C4-2B (cell line): Measurements from ENCODE around the gene GPR61.
A peak's percentile ranks its signal among the peaks of the same experiment; 100 is the strongest.

ENCODE experiments used
- H3K27ac ChIP-seq: fragments of 450-650 bp; 2 replicates; pipeline ENCODE4 v1.5.1; 2017
- ZFX ChIP-seq: fragments of 450-650 bp; IDR thresholded peaks from 2 replicates; pipeline ENCODE4 v1.6.1; 2017
- TF ChIP-seq, protein P1 (sequence below): fragments of 450-650 bp; conservative IDR thresholded peaks from 2 replicates; pipeline ENCODE4 v1.5.1; 2017; ENCODE audit warnings: mild to moderate bottlenecking

The GPR61 gene

DNA sequence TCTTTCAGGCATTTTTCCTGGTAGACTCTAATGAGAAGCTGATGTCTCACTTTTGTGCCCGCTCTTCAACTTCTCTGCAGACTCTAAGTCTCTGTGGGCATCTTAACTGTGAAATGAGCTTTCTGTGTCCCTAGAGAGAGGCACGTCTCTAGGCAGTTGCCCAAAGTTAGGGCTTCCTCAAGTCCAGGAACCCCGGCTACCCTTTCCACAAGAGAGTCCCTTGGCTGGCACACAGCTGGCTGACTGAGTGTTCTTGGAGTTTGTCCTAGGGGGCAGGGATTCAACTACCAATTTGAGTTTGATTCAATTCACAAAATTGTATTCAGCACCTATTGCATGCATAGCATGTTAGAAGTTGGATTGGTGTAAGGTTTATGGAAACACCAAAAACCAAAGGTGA is 1.4 kb downstream of the GPR61 start:
- no peak overlapping the region for H3K27ac ChIP-seq
- no peak for TF ChIP-seq ZFX
- TF ChIP-seq, protein P1, sequence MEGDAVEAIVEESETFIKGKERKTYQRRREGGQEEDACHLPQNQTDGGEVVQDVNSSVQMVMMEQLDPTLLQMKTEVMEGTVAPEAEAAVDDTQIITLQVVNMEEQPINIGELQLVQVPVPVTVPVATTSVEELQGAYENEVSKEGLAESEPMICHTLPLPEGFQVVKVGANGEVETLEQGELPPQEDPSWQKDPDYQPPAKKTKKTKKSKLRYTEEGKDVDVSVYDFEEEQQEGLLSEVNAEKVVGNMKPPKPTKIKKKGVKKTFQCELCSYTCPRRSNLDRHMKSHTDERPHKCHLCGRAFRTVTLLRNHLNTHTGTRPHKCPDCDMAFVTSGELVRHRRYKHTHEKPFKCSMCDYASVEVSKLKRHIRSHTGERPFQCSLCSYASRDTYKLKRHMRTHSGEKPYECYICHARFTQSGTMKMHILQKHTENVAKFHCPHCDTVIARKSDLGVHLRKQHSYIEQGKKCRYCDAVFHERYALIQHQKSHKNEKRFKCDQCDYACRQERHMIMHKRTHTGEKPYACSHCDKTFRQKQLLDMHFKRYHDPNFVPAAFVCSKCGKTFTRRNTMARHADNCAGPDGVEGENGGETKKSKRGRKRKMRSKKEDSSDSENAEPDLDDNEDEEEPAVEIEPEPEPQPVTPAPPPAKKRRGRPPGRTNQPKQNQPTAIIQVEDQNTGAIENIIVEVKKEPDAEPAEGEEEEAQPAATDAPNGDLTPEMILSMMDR, result no peak

DNA sequence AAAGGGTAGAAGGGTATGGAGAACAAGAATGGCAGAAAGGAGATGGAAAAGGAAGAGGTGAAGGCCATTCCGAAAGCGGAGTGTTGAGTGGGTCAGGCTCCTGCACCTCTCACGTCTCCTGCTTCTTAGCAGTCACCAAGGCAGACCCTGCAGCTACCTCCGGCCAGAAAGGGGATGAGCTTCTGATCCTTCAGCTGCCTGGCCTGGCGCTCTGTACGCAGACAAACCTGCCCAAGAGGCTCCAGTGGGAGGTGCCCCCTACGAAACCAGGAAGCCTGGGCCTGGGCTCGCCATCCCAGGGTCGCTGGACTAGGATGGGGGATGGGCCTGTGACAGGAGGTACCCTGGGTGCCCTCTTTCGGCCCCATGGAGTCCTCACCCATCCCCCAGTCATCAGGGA is 3.0 kb downstream of the GPR61 start:
- TF ChIP-seq ZFX, result no peak
- TF ChIP-seq, protein P1, result no peak
- H3K27ac ChIP-seq, result no peak overlapping the region

DNA sequence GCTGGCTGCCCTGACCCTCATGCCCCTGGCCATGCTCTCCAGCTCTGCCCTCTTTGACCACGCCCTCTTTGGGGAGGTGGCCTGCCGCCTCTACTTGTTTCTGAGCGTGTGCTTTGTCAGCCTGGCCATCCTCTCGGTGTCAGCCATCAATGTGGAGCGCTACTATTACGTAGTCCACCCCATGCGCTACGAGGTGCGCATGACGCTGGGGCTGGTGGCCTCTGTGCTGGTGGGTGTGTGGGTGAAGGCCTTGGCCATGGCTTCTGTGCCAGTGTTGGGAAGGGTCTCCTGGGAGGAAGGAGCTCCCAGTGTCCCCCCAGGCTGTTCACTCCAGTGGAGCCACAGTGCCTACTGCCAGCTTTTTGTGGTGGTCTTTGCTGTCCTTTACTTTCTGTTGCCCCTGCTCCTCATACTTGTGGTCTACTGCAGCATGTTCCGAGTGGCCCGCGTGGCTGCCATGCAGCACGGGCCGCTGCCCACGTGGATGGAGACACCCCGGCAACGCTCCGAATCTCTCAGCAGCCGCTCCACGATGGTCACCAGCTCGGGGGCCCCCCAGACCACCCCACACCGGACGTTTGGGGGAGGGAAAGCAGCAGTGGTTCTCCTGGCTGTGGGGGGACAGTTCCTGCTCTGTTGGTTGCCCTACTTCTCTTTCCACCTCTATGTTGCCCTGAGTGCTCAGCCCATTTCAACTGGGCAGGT is 3.8 kb downstream of the GPR61 start:
- no peak overlapping the region for H3K27ac ChIP-seq
- TF ChIP-seq, protein P1, result no peak
- no peak for TF ChIP-seq ZFX

DNA sequence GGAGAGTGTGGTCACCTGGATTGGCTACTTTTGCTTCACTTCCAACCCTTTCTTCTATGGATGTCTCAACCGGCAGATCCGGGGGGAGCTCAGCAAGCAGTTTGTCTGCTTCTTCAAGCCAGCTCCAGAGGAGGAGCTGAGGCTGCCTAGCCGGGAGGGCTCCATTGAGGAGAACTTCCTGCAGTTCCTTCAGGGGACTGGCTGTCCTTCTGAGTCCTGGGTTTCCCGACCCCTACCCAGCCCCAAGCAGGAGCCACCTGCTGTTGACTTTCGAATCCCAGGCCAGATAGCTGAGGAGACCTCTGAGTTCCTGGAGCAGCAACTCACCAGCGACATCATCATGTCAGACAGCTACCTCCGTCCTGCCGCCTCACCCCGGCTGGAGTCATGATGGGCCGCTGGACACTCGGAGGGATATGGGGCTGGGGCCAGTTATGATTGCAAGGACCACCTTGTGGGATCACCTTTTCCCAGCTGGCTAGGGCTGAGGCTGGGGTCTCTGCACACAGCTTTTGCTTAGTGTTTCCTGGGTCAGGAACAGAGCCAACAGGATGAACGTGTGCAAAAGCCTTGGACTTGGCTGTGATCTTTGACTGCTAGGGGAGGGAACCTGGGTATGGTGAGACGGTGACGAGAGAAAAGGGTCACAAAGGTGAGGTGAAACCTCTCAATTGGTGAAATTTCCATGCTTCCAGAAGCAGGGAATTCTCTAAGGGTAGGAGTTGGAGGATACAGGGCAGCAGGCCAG is 4.5 kb downstream of the GPR61 start:
- H3K27ac ChIP-seq, result no peak overlapping the region
- TF ChIP-seq, protein P1, result no peak
- no peak for TF ChIP-seq ZFX

GRCh38 chr1:109546311-109547109 is 6.8 kb downstream of the GPR61 start:
- no peak overlapping the region; the same call in 1 of the 2 replicates for H3K27ac ChIP-seq
- TF ChIP-seq ZFX, result no peak
- TF ChIP-seq, protein P1, result peak; percentile 92

- peak overlapping the region; percentile 85 for H3K27ac ChIP-seq
- TF ChIP-seq, protein P1, result no peak
- no peak for TF ChIP-seq ZFX
Measured at GRCh38 chr1:109547463-109548320, 8.0 kb downstream of the GPR61 start.
